Caco-2 (cell line): Measurements from ENCODE around the gene SMYD5. TPM values are rescaled to one million over a fixed set of nuclear protein-coding genes. Genes with fewer than 3 reads are reported as not detected.

ENCODE experiments used
- BruUV-seq: library from RNA; stranded (reverse); fragments of 400-500 nt; replicated peaks from 2 replicates; lab custom pipeline; 2021; lab: Mats Ljungman, UMichigan
- CTCF ChIA-PET: fragments of 300-600 bp; sonication (Branson Sonifier 250); formaldehyde crosslinking; loops from one replicate; lab custom pipeline; 2022; ENCODE audit warnings: antibody characterized with exemption; lab: Charles Lee
- POLR2A ChIA-PET: fragments of 300-600 bp; sonication (Branson Sonifier 250); formaldehyde crosslinking; loops from one replicate; lab custom pipeline; 2022; ENCODE audit warnings: antibody characterized with exemption; lab: Charles Lee
- DNase-seq, 2 experiments: peaks; one replicate each; pipeline versions ENCODE4 v3.0.0 to v3.0.0-alpha.2; 2020 to 2022
- H3K27me3 ChIP-seq: replicated peaks from 2 replicates; pipeline ENCODE4 v1.6.0; 2011; ENCODE audit warnings: low read length; ENCODE audit not compliant: control insufficient read depth, insufficient read depth
- H3K36me3 ChIP-seq: 2 replicates; pipeline ENCODE4 v1.5.1; 2011; ENCODE audit warnings: low read length; ENCODE audit not compliant: control insufficient read depth, insufficient read depth
- H3K4me1 ChIP-seq: fragments of 250-450 bp; sonication (Bioruptor Pico); 2 replicates; pipeline ENCODE4 v1.5.1; 2020; ENCODE audit warnings: mild to moderate bottlenecking
- H3K4me3 ChIP-seq: 2 replicates; pipeline ENCODE4 v1.5.1; 2011; ENCODE audit warnings: low read depth, mild to moderate bottlenecking, control low read depth, low read length
- H3K9me3 ChIP-seq: fragments of 250-450 bp; sonication (Bioruptor Pico); 2 replicates; pipeline ENCODE4 v1.5.1; 2020; ENCODE audit warnings: mild to moderate bottlenecking, moderate library complexity
- H3K27ac Mint-ChIP-seq: one replicate; pipeline ENCODE4 v1.8.0; 2022; ENCODE audit warnings: mixed read lengths; ENCODE audit not compliant: unreplicated experiment
- H3K27me3 Mint-ChIP-seq: one replicate; pipeline ENCODE4 v1.8.0; 2022; ENCODE audit warnings: mixed read lengths; ENCODE audit not compliant: insufficient read depth, unreplicated experiment
- H3K36me3 Mint-ChIP-seq: one replicate; pipeline ENCODE4 v1.8.0; 2022; ENCODE audit warnings: mild to moderate bottlenecking, mixed read lengths; ENCODE audit not compliant: insufficient read depth, unreplicated experiment
- H3K4me1 Mint-ChIP-seq: one replicate; pipeline ENCODE4 v1.8.0; 2022; ENCODE audit warnings: low read depth, mixed read lengths; ENCODE audit not compliant: unreplicated experiment
- H3K4me3 Mint-ChIP-seq: one replicate; pipeline ENCODE4 v1.8.0; 2022; ENCODE audit warnings: mild to moderate bottlenecking, moderate library complexity, mixed read lengths; ENCODE audit not compliant: unreplicated experiment
- H3K9me3 Mint-ChIP-seq: one replicate; pipeline ENCODE4 v1.8.0; 2022; ENCODE audit warnings: mixed read lengths; ENCODE audit not compliant: unreplicated experiment
- intact Hi-C: fragments of 100-400 bp; cut with micrococcal nuclease; formaldehyde crosslinking; loops from one replicate; pipeline ENCODE4 v1.10.0; 2022; ENCODE audit not compliant: unreplicated experiment
- total RNA-seq: library from RNA; stranded (reverse); gene quantifications from 2 replicates; pipeline ENCODE4 v1.2.3, GENCODE V29; 2022
- TF ChIP-seq, protein P1 (sequence below), 2 experiments: fragments of 200-600 bp in 1 of 2; IDR thresholded peaks; 1 replicate in 1 of 2; 2 replicates in 1 of 2; pipeline versions ENCODE4 v1.5.1 to v1.8.0; 2011 to 2022; ENCODE audit warnings: antibody characterized with exemption in 1 of 2, control low read depth in 1 of 2, inconsistent platforms in 1 of 2, low read depth in 1 of 2, low read length in 1 of 2, mild to moderate bottlenecking in 1 of 2, moderate library complexity in 1 of 2; ENCODE audit not compliant: insufficient read depth in 1 of 2, severe bottlenecking in 1 of 2, unreplicated experiment in 1 of 2

Gene SMYD5
- total RNA-seq, 1 experiment from 2014 or later = 65.8 TPM

DNA sequence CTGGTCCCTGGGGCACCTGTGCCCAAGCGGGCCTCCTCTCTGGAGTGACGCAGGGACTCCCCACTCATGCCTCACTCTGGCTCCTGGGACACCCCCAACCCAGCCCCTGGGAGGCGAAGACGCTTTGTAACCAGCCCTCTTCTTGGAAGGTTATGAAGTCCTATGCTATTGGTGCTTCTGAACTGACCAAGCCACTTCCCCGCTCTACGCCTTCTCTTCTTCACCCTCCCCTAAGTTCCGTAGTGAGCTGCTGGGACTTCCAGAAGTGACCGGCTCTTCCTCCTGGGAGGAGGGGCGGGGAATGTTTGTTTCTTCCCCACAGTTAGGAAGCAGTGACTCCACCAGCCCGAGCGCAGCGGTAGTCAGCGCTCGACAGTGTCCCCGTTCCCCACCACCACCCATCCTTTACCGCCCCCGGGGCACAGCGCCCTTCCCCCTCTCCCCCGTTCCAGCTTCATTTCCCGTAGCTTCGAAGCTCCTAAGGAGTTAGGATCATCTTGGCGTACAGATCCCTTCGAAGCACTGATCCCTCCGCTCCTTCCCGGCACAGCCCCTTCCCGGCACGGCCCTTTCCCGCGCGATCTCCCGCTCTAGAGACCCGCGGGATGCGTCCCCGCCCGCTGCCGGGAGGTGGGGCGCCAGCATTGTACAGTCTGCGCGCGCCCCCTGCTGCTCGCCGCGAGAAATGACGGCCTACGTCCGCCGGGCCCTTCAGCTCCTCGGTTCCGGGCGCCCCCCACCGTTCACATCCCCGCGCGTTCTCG lies 37.0 kb upstream of the SMYD5 start:
- BruUV-seq = no TSS peak
- Mint-ChIP-seq H3K9me3 (no peaks in the 10 kb centered on the region), H3K27ac (peak overlapping the region; percentile 87), H3K4me3 (peak overlapping the region; percentile 94), H3K36me3 (peaks cover 12% of the 10 kb centered on the region), H3K4me1 (peaks cover 10% of the 10 kb centered on the region), H3K27me3 (peaks cover 6% of the 10 kb centered on the region)
- peak overlapping the region; percentile 76 for H3K4me3 ChIP-seq
- H3K27me3 ChIP-seq = no peaks in the 10 kb centered on the region
- ChIA-PET POLR2A (interaction anchor here (0.6 to 1.4 kb wide), 3 partner anchors 15 to 60 kb away, joined by 4 to 16 read pairs (median 10); no protein-coding TSS in a partner anchor), CTCF (interaction anchor here (0.5 to 4.0 kb wide), 42 partner anchors 9 to 1386 kb away, joined by 3 to 105 read pairs (median 4); partner anchors contain the start of genes CCT7, EMX1, NOTO and PRADC1)
- H3K4me1 ChIP-seq = peaks cover 28% of the 10 kb centered on the region
- TF ChIP-seq, protein P1, sequence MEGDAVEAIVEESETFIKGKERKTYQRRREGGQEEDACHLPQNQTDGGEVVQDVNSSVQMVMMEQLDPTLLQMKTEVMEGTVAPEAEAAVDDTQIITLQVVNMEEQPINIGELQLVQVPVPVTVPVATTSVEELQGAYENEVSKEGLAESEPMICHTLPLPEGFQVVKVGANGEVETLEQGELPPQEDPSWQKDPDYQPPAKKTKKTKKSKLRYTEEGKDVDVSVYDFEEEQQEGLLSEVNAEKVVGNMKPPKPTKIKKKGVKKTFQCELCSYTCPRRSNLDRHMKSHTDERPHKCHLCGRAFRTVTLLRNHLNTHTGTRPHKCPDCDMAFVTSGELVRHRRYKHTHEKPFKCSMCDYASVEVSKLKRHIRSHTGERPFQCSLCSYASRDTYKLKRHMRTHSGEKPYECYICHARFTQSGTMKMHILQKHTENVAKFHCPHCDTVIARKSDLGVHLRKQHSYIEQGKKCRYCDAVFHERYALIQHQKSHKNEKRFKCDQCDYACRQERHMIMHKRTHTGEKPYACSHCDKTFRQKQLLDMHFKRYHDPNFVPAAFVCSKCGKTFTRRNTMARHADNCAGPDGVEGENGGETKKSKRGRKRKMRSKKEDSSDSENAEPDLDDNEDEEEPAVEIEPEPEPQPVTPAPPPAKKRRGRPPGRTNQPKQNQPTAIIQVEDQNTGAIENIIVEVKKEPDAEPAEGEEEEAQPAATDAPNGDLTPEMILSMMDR (IDR thresholded peaks at IDR 0.05; ENCODE audit: insufficient read depth in 1 of 2, low read depth in 1 of 2, low read length in 1 of 2, severe bottlenecking in 1 of 2, unreplicated experiment in 1 of 2) = peak; percentile 99
- peak; percentile 90 to 96 for DNase-seq
- intact Hi-C loops = loop anchor here (1.0 to 5.0 kb wide), 6 partner anchors 14 to 284 kb away; partner anchors contain the start of gene SFXN5
- no peaks in the 10 kb centered on the region for H3K36me3 ChIP-seq
- H3K9me3 ChIP-seq = no peaks in the 10 kb centered on the region

DNA sequence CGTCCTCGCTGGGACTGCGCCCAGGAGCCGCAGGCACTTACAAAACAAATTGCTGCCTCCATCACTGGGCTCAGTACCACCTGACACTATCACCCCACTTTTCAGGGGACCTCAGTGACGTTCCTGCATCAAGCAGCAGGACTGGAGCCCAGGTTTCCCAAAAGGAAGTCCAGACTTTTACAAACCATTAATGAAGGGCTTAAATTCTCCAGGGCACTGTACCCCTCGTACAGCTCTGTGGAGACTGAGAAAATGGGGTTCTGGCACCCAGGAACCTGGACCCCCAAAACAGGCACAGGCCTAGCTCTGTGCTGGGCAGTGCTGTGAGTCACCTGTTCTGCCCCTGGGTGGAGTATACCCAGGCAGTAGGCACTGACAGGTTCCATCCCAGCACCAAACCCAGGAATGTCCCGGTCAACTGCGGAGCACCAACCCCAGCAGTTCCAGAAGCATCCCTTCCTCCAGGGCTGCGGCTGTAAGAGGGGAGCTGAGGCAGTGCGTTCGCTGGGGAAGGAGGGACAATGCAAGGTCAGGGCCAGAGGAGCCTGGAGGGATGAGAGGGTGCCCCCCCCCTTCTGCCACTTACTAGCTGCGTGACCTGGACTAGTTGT lies 36.3 kb upstream of the SMYD5 start:
- peak overlapping the region; percentile 94 for H3K4me3 Mint-ChIP-seq
- ChIA-PET CTCF (interaction anchor here (0.5 to 4.0 kb wide), 41 partner anchors 8 to 1387 kb away, joined by 3 to 105 read pairs (median 5); partner anchors contain the start of genes CCT7, EMX1, NOTO and PRADC1), POLR2A (interaction anchor here (0.6 to 1.3 kb wide), 2 partner anchors 35 to 60 kb away, joined by 4 to 10 read pairs; no protein-coding TSS in a partner anchor)
- H3K9me3 Mint-ChIP-seq = no peaks in the 10 kb centered on the region
- H3K27me3 Mint-ChIP-seq = peaks cover 6% of the 10 kb centered on the region
- H3K27ac Mint-ChIP-seq = peak overlapping the region; percentile 87
- BruUV-seq = no TSS peak
- Histone ChIP-seq H3K27me3 (no peaks in the 10 kb centered on the region), H3K4me3 (no peak overlapping the region), H3K9me3 (no peaks in the 10 kb centered on the region), H3K36me3 (no peaks in the 10 kb centered on the region), H3K4me1 (peaks cover 28% of the 10 kb centered on the region)
- DNase-seq = no peak
- TF ChIP-seq, protein P1 (IDR thresholded peaks at IDR 0.05; ENCODE audit: insufficient read depth in 1 of 2, low read depth in 1 of 2, low read length in 1 of 2, severe bottlenecking in 1 of 2, unreplicated experiment in 1 of 2) = no peak
- H3K4me1 Mint-ChIP-seq = peaks cover 10% of the 10 kb centered on the region
- H3K36me3 Mint-ChIP-seq = peaks cover 12% of the 10 kb centered on the region
- intact Hi-C loops = loop anchor here (1.0 to 5.0 kb wide), 6 partner anchors 14 to 285 kb away; partner anchors contain the start of gene SFXN5

DNA sequence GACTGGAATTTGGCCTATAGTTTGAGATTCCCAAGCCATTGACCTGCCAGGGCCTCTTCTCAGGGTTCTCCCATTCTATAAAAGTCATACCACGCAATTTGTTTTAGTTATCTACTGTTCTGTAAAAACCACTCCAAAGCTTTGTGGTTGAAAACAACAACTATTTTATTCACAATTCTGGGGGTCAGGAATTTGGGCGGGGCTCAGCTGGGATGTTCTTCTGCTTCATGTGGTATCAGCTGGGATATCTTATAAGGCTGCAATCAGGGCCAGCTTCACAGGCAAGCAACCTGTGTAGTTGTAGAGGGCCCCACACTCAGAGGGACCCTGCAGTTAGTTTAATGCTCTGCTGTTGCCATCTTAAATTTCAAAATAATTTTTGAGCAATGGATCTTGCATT lies 28.1 kb upstream of the SMYD5 start:
- Mint-ChIP-seq H3K4me1 (peaks cover 7% of the 10 kb centered on the region), H3K27me3 (no peaks in the 10 kb centered on the region), H3K9me3 (no peaks in the 10 kb centered on the region), H3K27ac (no peak overlapping the region), H3K4me3 (no peak overlapping the region), H3K36me3 (no peaks in the 10 kb centered on the region)
- no peaks in the 10 kb centered on the region for H3K9me3 ChIP-seq
- H3K4me3 ChIP-seq = no peak overlapping the region
- DNase-seq = no peak
- TF ChIP-seq, protein P1 (IDR thresholded peaks at IDR 0.05; ENCODE audit: insufficient read depth in 1 of 2, low read depth in 1 of 2, low read length in 1 of 2, severe bottlenecking in 1 of 2, unreplicated experiment in 1 of 2) = no peak
- H3K4me1 ChIP-seq = peaks cover 5% of the 10 kb centered on the region
- no TSS peak for BruUV-seq
- H3K36me3 ChIP-seq = no peaks in the 10 kb centered on the region
- POLR2A ChIA-PET = no interaction called here
- H3K27me3 ChIP-seq = no peaks in the 10 kb centered on the region
- intact Hi-C loops = no loop called here
- CTCF ChIA-PET = interaction anchor here (1.4 kb wide), 1 partner anchor 9 kb away, joined by 7 read pairs; no protein-coding TSS in a partner anchor
